ENCODE results near the gene PTPRN2.

The PTPRN2 gene

DNA sequence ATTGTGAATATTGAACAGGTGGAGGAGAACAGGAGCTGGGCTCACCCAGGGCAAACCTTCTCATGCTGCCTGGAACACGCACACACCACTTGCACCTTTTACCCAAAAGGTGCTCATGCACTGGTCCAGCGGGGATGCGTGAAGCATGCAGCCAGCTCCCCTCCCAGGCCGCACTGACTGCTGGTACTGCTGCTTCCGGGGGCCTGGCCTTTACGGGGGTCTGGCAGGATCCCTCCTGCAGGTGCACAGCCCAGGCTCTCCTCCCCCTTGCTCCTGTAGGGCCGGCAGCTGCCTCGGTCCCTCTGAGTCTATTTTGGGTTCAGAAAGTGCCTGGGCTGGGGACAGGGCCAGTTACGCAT is 1029.1 kb downstream of the PTPRN2 start:
- TF ChIP-seq, protein P1, sequence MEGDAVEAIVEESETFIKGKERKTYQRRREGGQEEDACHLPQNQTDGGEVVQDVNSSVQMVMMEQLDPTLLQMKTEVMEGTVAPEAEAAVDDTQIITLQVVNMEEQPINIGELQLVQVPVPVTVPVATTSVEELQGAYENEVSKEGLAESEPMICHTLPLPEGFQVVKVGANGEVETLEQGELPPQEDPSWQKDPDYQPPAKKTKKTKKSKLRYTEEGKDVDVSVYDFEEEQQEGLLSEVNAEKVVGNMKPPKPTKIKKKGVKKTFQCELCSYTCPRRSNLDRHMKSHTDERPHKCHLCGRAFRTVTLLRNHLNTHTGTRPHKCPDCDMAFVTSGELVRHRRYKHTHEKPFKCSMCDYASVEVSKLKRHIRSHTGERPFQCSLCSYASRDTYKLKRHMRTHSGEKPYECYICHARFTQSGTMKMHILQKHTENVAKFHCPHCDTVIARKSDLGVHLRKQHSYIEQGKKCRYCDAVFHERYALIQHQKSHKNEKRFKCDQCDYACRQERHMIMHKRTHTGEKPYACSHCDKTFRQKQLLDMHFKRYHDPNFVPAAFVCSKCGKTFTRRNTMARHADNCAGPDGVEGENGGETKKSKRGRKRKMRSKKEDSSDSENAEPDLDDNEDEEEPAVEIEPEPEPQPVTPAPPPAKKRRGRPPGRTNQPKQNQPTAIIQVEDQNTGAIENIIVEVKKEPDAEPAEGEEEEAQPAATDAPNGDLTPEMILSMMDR (IDR thresholded peaks at IDR 0.05; ENCODE audit: borderline replicate concordance, insufficient read depth, low read depth, low read length): no peak
- no peak overlapping the region for H3K4me3 ChIP-seq (ENCODE audit: low read depth, low read length)

DNA sequence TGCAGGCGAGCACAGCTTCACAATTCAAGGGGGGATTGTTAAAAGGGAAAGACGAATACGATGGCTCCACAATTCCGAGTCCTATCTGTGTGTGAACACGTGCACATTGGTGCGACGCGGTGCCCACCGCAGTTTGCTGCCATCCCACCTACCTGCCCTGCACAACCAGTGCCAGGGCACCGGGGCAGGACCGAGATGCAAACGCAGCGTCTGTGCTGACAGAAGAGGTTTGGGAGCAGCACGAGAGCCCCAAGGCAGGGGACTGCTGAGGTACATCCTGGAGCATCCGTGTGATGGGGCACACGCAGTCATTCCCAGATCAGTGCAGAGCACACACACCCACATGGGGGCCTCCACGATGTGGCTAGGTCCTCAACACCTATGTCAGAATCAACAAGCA is 1029.6 kb downstream of the PTPRN2 start:
- TF ChIP-seq, protein P1 (IDR thresholded peaks at IDR 0.05; ENCODE audit: borderline replicate concordance, insufficient read depth, low read depth, low read length): no peak
- H3K4me3 ChIP-seq (ENCODE audit: low read depth, low read length): no peak overlapping the region

DNA sequence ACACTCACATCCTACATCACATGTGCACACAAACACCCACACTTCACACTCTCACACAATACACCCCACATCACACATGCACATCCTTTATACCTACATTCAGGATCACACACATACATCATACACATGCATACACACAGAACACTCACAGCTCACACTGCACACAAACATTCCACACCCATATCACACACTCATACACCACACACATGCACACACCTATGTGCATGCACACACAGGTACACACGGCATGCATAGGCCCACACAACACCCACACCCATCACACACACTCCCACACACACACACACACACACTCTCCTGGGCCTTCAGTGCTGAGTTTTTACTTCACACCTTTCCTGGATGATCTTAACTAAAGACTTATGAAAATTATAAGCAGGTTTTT is 1030.4 kb downstream of the PTPRN2 start:
- no peak overlapping the region for H3K4me3 ChIP-seq (ENCODE audit: low read depth, low read length)
- TF ChIP-seq, protein P1 (IDR thresholded peaks at IDR 0.05; ENCODE audit: borderline replicate concordance, insufficient read depth, low read depth, low read length): no peak

DNA sequence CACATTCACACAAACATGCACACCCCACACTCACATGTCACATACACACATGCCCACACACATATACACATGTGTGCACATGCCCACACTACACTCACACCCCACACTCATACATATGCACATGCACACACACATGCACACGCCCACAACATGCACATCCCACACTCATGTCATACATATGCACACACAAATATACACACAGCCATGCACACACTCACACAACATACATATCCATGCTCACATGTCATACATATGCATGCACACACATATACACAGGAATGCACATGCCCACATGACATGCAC is 1031.0 kb downstream of the PTPRN2 start:
- H3K4me3 ChIP-seq (ENCODE audit: low read depth, low read length): no peak overlapping the region
- TF ChIP-seq, protein P1 (IDR thresholded peaks at IDR 0.05; ENCODE audit: borderline replicate concordance, insufficient read depth, low read depth, low read length): no peak

DNA sequence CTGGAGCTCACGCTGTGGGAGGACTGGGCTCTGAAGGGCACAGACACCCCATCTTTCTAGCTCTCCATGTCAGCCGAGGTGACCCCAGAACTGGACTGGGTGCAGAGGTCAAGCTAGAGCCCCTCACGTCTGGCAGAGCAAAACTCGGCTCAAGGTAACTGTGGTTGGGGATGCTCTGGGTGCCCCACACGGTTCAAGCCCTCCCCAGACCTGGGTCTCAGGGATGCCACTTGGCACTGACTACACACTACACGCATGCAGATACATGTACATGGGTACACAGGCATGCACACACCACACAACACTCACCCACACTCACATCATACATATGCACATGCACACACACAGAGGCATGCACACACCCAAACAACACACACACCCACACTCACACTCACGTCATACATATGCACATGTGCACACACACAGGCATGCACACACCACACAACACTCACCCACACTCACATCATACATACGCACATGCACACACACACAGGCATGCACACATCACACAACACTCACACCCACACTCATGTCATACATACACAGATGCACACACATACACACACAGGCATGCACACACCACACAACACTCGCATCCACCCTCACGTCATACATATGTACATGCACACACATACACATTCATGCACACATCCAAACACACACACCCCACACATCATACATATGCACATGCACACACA is 1031.5 kb downstream of the PTPRN2 start:
- TF ChIP-seq, protein P1 (IDR thresholded peaks at IDR 0.05; ENCODE audit: borderline replicate concordance, insufficient read depth, low read depth, low read length): no peak
- H3K4me3 ChIP-seq (ENCODE audit: low read depth, low read length): no peak overlapping the region

DNA sequence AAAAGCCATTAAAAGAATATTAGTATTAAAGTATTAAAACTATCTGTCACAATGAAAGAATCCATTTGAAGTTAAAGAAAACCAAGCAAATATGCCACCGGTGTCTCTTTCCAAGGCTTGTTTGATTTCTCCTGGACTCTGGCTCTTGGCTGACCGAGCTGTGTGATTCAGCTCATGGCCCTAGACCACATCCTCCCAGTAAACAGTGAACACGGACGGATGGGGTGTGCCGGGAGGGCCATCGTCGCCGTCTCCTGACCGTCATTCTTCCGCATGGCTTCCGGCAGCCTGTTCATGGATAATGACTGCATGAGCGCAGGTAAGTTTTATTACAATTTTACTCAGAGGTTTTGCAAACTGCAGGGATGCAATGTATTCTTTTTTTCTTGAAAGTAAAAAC is 1032.3 kb downstream of the PTPRN2 start:
- no peak overlapping the region for H3K4me3 ChIP-seq (ENCODE audit: low read depth, low read length)
- TF ChIP-seq, protein P1 (IDR thresholded peaks at IDR 0.05; ENCODE audit: borderline replicate concordance, insufficient read depth, low read depth, low read length): no peak

DNA sequence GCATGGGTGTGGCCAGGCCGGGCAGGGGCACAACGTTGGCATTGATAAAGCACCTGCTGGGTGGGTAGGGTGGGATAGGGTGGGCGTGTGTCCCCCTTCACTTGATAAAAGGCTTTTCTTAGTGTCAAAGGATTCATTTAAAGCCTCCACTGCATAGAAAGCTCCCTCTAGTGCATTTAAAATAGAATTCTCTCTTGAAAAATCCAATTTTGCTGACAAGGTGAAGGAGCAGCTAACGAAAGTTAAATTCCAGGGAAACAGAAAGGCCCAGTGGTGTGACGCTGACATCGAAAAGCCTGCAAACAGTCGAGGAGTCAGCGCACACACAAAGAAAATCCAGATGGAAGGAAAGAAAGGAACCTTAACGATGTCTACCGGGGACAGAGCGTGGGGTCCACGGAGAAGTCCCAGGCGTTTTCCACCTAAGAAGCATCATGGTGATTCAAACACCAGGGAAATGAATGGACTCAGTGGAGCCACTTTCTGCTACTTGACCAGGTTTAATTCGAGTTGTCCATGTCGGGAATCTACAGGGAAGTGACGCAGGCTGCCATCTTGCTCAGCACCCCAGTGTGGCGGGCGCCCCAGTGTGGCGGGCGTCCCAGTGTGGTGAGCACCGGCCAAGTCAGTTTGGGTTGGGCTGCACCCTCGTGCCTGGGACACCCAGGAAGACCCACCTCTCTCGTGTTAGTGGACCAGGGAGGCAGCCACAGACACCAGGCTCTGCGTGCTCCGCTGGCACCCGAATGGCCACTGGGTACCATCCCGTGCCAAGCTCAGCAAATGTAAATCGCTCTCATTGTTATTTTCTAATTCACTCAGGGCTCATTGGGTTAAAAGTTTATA is 1033.0 kb downstream of the PTPRN2 start:
- TF ChIP-seq, protein P1 (IDR thresholded peaks at IDR 0.05; ENCODE audit: borderline replicate concordance, insufficient read depth, low read depth, low read length): no peak

More for the DNA sequence above, 1033.0 kb downstream of the PTPRN2 start:
- H3K4me3 ChIP-seq (ENCODE audit: low read depth, low read length): no peak overlapping the region
